ENCODE measurements around the gene SFR1.

The SFR1 gene, protein sequence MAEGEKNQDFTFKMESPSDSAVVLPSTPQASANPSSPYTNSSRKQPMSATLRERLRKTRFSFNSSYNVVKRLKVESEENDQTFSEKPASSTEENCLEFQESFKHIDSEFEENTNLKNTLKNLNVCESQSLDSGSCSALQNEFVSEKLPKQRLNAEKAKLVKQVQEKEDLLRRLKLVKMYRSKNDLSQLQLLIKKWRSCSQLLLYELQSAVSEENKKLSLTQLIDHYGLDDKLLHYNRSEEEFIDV

GRCh38 chr10:104121485-104122224 is at the start of gene SFR1:
Gene SFR1 (plus strand): TSS chr10:104122171. CDS start chr10:104122184, 13 bp downstream.
- peak within 1 kb of the TSS; percentile 100 for H3K27ac ChIP-seq (ENCODE audit: low read depth, low read length)
- H3K4me3 ChIP-seq (ENCODE audit: low read depth in 1 of 2, low read length in 2 of 2), result peak within 1 kb of the TSS; percentile 92 to 95
- no peaks in the 10 kb centered on the region for H3K36me3 ChIP-seq (ENCODE audit: control insufficient read depth in 1 of 2, insufficient read depth in 2 of 2, low read length in 2 of 2)
- H3K27me3 ChIP-seq (ENCODE audit: control insufficient read depth in 1 of 2, insufficient read depth in 2 of 2, low read length in 2 of 2), result no peaks in the 10 kb centered on the region
- no peaks in the 10 kb centered on the region for H3K9me3 ChIP-seq (ENCODE audit: control insufficient read depth in 1 of 2, low read length in 2 of 2)
- peaks cover 10 to 20% of the 10 kb centered on the region in 2 donors for H3K4me1 ChIP-seq (ENCODE audit: control insufficient read depth in 1 of 2, insufficient read depth in 2 of 2, low read length in 2 of 2)
- H3K9ac ChIP-seq (ENCODE audit: low read depth in 1 of 2, low read length in 2 of 2), result peak within 1 kb of the TSS; percentile 91 to 98

DNA sequence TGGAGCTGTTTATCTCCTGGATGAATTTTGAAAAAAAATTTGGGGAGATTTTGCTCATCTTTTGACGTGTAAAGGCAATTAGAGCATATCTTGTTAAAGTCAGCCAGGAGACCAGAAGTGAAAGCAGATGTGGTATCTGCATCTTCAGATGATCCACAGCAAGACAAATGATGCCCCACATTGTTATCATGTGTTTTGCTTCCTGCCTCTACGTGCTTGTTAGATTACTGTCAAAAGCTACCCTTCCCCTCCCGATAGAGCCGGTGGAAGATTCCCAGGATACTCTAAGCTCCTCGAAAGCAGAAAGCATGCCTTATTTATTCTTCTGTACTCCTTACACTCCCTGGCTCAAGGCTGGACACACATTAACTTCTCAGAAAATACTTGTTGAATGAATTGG is 49.2 kb upstream of the SFR1 start:
- H3K9ac ChIP-seq (ENCODE audit: low read depth in 1 of 2, low read length in 2 of 2), result no peak overlapping the region
- no peaks in the 10 kb centered on the region for H3K36me3 ChIP-seq (ENCODE audit: control insufficient read depth in 1 of 2, insufficient read depth in 2 of 2, low read length in 2 of 2)
- H3K9me3 ChIP-seq (ENCODE audit: control insufficient read depth in 1 of 2, low read length in 2 of 2), result no peaks in the 10 kb centered on the region
- no peak overlapping the region for H3K27ac ChIP-seq (ENCODE audit: low read depth, low read length)
- H3K4me1 ChIP-seq (ENCODE audit: control insufficient read depth in 1 of 2, insufficient read depth in 2 of 2, low read length in 2 of 2), result peaks cover 19 to 33% of the 10 kb centered on the region in 2 donors
- H3K4me3 ChIP-seq (ENCODE audit: low read depth in 1 of 2, low read length in 2 of 2), result no peak overlapping the region
- no peaks in the 10 kb centered on the region for H3K27me3 ChIP-seq (ENCODE audit: control insufficient read depth in 1 of 2, insufficient read depth in 2 of 2, low read length in 2 of 2)

DNA sequence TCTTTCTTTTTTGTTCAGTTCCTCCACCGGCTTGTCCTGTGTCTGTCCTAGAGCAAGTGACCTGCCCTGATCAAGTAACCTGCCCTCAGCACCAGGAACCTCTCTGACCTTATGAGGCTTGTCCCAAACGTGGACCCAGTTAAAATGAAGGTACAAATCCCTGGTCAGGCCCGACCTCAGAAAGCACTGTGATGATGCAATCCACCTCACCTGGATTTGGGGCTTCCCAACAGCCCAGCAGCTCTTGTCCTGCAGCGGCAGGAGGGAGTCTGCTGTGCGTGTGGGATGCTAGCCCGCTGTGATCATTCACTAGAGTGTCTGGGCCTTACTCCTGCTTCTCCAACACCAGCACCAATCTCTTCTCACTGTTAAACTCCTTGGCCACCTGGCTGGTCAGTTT is 47.5 kb upstream of the SFR1 start:
- Histone ChIP-seq H3K9me3 (ENCODE audit: control insufficient read depth in 1 of 2, low read length in 2 of 2) (no peaks in the 10 kb centered on the region), H3K9ac (ENCODE audit: low read depth in 1 of 2, low read length in 2 of 2) (no peak overlapping the region), H3K27me3 (ENCODE audit: control insufficient read depth in 1 of 2, insufficient read depth in 2 of 2, low read length in 2 of 2) (no peaks in the 10 kb centered on the region), H3K36me3 (ENCODE audit: control insufficient read depth in 1 of 2, insufficient read depth in 2 of 2, low read length in 2 of 2) (no peaks in the 10 kb centered on the region), H3K27ac (ENCODE audit: low read depth, low read length) (no peak overlapping the region), H3K4me1 (ENCODE audit: control insufficient read depth in 1 of 2, insufficient read depth in 2 of 2, low read length in 2 of 2) (peaks cover 16 to 20% of the 10 kb centered on the region in 2 donors), H3K4me3 (ENCODE audit: low read depth in 1 of 2, low read length in 2 of 2) (no peak overlapping the region)

GRCh38 chr10:104076743-104077160 is 45.2 kb upstream of the SFR1 start:
- H3K36me3 ChIP-seq (ENCODE audit: control insufficient read depth in 1 of 2, insufficient read depth in 2 of 2, low read length in 2 of 2), result no peaks in the 10 kb centered on the region
- no peak overlapping the region for H3K9ac ChIP-seq (ENCODE audit: low read depth in 1 of 2, low read length in 2 of 2)
- H3K27ac ChIP-seq (ENCODE audit: low read depth, low read length), result no peak overlapping the region
- H3K9me3 ChIP-seq (ENCODE audit: control insufficient read depth in 1 of 2, low read length in 2 of 2), result no peaks in the 10 kb centered on the region
- H3K4me3 ChIP-seq (ENCODE audit: low read depth in 1 of 2, low read length in 2 of 2), result no peak overlapping the region
- no peaks in the 10 kb centered on the region for H3K27me3 ChIP-seq (ENCODE audit: control insufficient read depth in 1 of 2, insufficient read depth in 2 of 2, low read length in 2 of 2)
- peaks cover 8 to 15% of the 10 kb centered on the region in 2 donors for H3K4me1 ChIP-seq (ENCODE audit: control insufficient read depth in 1 of 2, insufficient read depth in 2 of 2, low read length in 2 of 2)

GRCh38 chr10:104077247-104077646 is 44.7 kb upstream of the SFR1 start:
- peaks cover 8 to 15% of the 10 kb centered on the region in 2 donors for H3K4me1 ChIP-seq (ENCODE audit: control insufficient read depth in 1 of 2, insufficient read depth in 2 of 2, low read length in 2 of 2)
- H3K27ac ChIP-seq (ENCODE audit: low read depth, low read length), result no peak overlapping the region
- no peaks in the 10 kb centered on the region for H3K36me3 ChIP-seq (ENCODE audit: control insufficient read depth in 1 of 2, insufficient read depth in 2 of 2, low read length in 2 of 2)
- H3K9me3 ChIP-seq (ENCODE audit: control insufficient read depth in 1 of 2, low read length in 2 of 2), result no peaks in the 10 kb centered on the region
- no peak overlapping the region for H3K4me3 ChIP-seq (ENCODE audit: low read depth in 1 of 2, low read length in 2 of 2)
- H3K9ac ChIP-seq (ENCODE audit: low read depth in 1 of 2, low read length in 2 of 2), result no peak overlapping the region
- no peaks in the 10 kb centered on the region for H3K27me3 ChIP-seq (ENCODE audit: control insufficient read depth in 1 of 2, insufficient read depth in 2 of 2, low read length in 2 of 2)

GRCh38 chr10:104077663-104078151 is 44.3 kb upstream of the SFR1 start:
- no peak overlapping the region for H3K4me3 ChIP-seq (ENCODE audit: low read depth in 1 of 2, low read length in 2 of 2)
- H3K9me3 ChIP-seq (ENCODE audit: control insufficient read depth in 1 of 2, low read length in 2 of 2), result no peaks in the 10 kb centered on the region
- no peak overlapping the region for H3K27ac ChIP-seq (ENCODE audit: low read depth, low read length)
- H3K9ac ChIP-seq (ENCODE audit: low read depth in 1 of 2, low read length in 2 of 2), result no peak overlapping the region
- H3K36me3 ChIP-seq (ENCODE audit: control insufficient read depth in 1 of 2, insufficient read depth in 2 of 2, low read length in 2 of 2), result no peaks in the 10 kb centered on the region
- H3K4me1 ChIP-seq (ENCODE audit: control insufficient read depth in 1 of 2, insufficient read depth in 2 of 2, low read length in 2 of 2), result peaks cover 8 to 15% of the 10 kb centered on the region in 2 donors
- H3K27me3 ChIP-seq (ENCODE audit: control insufficient read depth in 1 of 2, insufficient read depth in 2 of 2, low read length in 2 of 2), result no peaks in the 10 kb centered on the region

DNA sequence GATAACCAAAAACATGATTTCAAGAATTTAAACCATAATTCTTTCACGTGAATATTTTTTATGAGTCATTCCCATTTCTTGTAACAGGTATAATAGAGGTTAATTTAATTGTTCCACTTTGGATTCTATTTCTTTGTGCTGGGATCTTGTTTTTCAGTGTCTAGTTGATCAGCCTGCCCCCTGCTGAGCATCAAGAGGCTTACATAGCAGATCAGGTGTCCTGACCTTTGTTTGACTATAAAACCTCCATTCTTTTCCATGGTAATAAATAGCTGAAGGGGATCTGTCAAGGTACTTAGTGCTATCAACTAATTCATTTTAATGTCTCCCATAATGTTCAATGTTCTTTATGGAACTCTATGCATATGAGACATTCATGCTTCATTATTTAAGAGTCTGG is 41.2 kb upstream of the SFR1 start:
- Histone ChIP-seq H3K27me3 (ENCODE audit: control insufficient read depth in 1 of 2, insufficient read depth in 2 of 2, low read length in 2 of 2) (no peaks in the 10 kb centered on the region), H3K4me1 (ENCODE audit: control insufficient read depth in 1 of 2, insufficient read depth in 2 of 2, low read length in 2 of 2) (peaks cover 8 to 26% of the 10 kb centered on the region in 2 donors), H3K27ac (ENCODE audit: low read depth, low read length) (no peak overlapping the region), H3K4me3 (ENCODE audit: low read depth in 1 of 2, low read length in 2 of 2) (no peak overlapping the region), H3K9ac (ENCODE audit: low read depth in 1 of 2, low read length in 2 of 2) (no peak overlapping the region), H3K36me3 (ENCODE audit: control insufficient read depth in 1 of 2, insufficient read depth in 2 of 2, low read length in 2 of 2) (no peaks in the 10 kb centered on the region), H3K9me3 (ENCODE audit: control insufficient read depth in 1 of 2, low read length in 2 of 2) (no peaks in the 10 kb centered on the region)

DNA sequence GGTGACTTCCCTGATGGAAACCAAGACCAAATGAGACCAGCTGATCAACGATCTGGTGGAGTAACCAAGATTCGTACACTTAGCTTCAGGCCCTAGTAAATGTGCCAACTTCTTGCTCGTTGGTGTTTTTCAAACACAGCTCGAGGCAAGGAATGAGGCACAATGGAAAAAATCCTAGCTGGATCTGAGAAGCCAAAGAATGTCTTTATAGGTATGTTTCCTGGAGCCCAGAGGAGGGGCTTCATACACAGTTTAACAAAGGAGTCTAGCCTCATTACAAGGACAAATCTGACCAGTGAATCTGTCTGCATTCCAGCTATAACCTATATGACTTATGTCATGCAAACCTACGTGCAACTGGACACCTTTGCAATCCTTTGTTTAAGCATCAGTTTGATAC is 40.0 kb upstream of the SFR1 start:
- H3K9ac ChIP-seq (ENCODE audit: low read depth in 1 of 2, low read length in 2 of 2), result no peak overlapping the region
- no peaks in the 10 kb centered on the region for H3K27me3 ChIP-seq (ENCODE audit: control insufficient read depth in 1 of 2, insufficient read depth in 2 of 2, low read length in 2 of 2)
- no peaks in the 10 kb centered on the region for H3K36me3 ChIP-seq (ENCODE audit: control insufficient read depth in 1 of 2, insufficient read depth in 2 of 2, low read length in 2 of 2)
- H3K27ac ChIP-seq (ENCODE audit: low read depth, low read length), result no peak overlapping the region
- peaks cover 9 to 30% of the 10 kb centered on the region in 2 donors for H3K4me1 ChIP-seq (ENCODE audit: control insufficient read depth in 1 of 2, insufficient read depth in 2 of 2, low read length in 2 of 2)
- no peak overlapping the region for H3K4me3 ChIP-seq (ENCODE audit: low read depth in 1 of 2, low read length in 2 of 2)
- no peaks in the 10 kb centered on the region for H3K9me3 ChIP-seq (ENCODE audit: control insufficient read depth in 1 of 2, low read length in 2 of 2)

GRCh38 chr10:104084482-104085142 is 37.4 kb upstream of the SFR1 start:
- Histone ChIP-seq H3K27ac (ENCODE audit: low read depth, low read length) (no peak overlapping the region), H3K9ac (ENCODE audit: low read depth in 1 of 2, low read length in 2 of 2) (peak overlapping the region in 1 of 2 donors; percentile 4), H3K4me3 (ENCODE audit: low read depth in 1 of 2, low read length in 2 of 2) (peak overlapping the region in 1 of 2 donors; percentile 41), H3K4me1 (ENCODE audit: control insufficient read depth in 1 of 2, insufficient read depth in 2 of 2, low read length in 2 of 2) (peaks cover 5 to 24% of the 10 kb centered on the region in 2 donors), H3K27me3 (ENCODE audit: control insufficient read depth in 1 of 2, insufficient read depth in 2 of 2, low read length in 2 of 2) (no peaks in the 10 kb centered on the region), H3K9me3 (ENCODE audit: control insufficient read depth in 1 of 2, low read length in 2 of 2) (no peaks in the 10 kb centered on the region), H3K36me3 (ENCODE audit: control insufficient read depth in 1 of 2, insufficient read depth in 2 of 2, low read length in 2 of 2) (no peaks in the 10 kb centered on the region)
